Activated CD4-positive, CD25-positive, alpha-beta regulatory T cell (primary cell): ENCODE data around the gene NPIPA5.
"Not testable (repeated sequence)": the region's sequence is repeated elsewhere in the genome, so short reads cannot be mapped to it uniquely, and the experiment has no call there.

ENCODE experiments used
- DNase-seq, 4 experiments: peaks; one replicate each; lab custom pipeline; 2025; lab: John Stamatoyannopoulos, UW

The NPIPA5 gene

DNA sequence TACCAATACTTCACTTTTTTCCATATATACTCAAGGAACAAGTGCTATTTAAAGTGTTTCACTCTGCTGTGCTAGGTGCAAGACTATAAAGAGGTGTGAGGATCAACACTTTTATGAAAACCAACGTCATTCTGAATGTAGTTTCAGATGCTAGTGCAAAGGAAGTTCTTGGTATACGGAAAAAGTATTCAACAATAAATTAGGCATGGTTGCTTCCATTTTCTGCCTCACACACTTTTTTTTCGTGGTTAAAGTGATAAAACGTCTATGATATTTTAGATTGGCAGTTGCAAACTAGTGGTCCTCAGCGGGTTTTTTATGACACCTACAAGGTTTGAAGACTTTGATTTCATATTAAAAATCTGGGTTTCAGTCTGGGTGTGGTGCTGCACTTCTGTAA lies 11.8 kb upstream of the NPIPA5 start:
- not testable (repeated sequence) for DNase-seq

DNA sequence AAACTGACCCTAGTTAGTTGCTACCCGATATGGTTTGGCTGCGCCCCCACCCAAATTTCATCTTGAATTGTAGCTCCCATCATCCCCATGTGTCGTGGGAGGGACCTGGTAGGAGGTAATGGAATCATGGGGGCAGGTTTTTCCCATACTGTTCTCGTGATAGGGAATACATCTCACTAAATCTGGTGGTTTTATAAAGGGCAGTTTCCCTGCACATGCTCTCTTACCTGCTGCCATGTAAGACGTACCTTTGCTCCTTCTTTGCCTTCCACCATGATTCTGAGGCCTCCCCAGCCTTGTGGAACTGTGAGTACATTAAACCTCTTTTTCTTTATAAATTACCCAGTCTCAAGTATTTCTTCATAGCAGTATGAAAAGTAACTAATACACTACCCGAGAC lies 10.0 kb upstream of the NPIPA5 start:
- not testable (repeated sequence) for DNase-seq

DNA sequence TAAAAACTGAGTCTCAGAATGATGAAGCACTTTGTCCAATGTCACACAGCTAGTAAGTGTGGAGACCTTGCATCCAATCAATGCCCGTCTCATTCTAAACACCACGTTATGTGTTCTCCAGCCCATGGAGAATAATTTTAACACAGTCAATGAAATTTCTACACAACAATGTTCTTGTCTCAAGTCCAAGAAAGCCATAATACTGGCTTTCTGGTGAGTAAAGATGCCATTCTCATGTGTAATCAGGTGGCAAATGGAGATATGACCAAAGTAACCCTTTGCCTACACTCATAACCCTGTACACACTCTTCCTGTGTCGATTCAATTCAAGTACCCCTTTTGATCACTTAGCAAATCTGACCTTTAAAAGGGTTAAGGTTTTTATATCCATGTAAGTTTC lies 4.7 kb upstream of the NPIPA5 start:
- DNase-seq: not testable (repeated sequence)

DNA sequence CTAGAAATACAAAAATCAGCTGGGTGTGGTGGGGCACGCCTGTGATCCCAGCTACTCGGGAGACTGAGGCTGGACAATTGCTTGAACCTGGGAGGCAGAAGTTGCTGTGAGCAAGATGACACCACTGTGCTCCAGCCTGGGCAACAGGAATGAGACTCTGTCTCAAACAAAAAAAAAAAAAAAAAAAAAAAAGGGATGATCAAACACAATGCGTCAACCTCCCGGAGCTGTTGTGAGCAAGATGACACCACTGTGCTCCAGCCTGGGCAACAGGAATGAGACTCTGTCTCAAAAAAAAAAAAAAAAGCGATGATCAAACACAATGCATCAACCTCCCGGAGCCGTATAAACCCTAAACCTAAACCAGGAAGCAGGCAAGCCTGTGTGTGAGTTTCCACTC lies 20.6 kb downstream of the NPIPA5 start:
- DNase-seq: not testable (repeated sequence)

DNA sequence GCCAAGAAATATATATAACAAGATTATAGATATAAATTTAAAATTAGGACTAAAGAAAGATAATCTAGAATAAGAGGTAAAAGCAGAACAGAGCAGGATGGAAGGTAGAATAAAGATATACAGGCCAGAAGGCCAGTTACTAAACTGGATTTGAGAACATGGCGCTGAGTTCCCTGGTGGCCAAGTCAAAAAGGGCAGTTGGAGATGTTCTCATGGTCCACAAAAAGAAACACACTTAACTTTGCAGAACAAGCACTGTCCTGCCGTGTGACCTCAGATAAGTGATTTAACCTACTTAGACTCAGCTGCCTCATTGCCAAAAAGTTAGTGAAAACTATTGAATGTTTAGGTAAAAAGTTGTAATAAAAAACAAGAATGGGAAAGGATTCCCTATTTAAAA lies 23.2 kb downstream of the NPIPA5 start:
- DNase-seq: not testable (repeated sequence)

DNA sequence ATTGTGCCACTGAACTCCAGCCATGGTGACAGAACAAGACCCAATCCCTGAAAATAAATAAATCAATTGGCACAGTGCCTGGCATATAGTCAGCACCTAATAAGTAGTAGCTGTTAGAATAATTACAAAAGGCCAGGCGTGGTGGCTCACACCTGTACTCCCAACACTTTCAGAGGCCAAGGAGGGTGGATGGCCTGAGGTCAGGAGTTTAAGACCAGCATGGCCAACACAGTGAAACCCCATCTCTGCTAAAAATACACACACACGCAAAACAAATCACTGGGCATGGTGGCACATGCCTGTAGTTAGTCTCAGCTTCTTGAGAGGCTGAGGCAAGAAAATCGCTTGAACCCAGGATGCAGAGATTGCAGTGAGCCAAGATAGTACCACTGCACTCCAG lies 25.2 kb downstream of the NPIPA5 start:
- not testable (repeated sequence) for DNase-seq

DNA sequence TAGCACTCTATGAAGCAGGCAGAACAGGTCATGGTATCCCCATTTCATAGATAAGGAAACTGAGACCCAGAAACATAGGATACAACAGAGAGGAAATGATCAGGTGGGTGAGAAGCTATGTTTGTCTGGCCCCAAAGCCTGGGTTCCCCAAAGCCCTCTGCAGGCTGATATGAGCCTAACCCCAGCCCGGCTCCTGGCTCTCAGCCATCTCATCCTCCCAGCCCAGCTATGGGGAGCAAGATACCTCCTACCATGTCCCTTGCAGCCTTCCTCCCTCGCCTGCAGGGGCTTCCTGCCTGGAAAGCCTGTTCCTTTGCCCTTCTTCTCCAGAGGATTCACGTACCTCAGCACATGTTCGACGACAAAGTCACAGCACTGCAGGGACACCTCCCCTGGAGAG lies 26.3 kb downstream of the NPIPA5 start:
- not testable (repeated sequence) for DNase-seq

DNA sequence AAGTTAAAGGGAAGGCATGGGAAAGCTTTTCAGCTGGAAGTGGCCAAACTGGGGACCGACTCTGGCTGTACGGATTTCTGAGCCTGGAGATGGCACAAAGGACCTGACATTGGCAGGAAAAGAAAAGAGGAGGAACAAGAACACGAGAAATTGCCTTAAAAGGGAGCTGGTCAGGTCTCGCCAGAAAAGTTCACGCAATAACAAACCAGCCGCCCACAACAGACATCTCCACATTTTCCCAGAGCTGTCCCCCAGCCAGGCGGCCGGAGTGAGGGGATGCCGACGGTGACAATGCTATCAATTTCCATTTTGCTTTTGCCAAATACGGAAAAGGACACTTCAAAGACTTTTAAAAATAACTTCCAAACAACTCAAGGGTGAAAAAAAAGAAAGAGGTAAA lies 26.8 kb downstream of the NPIPA5 start:
- DNase-seq: not testable (repeated sequence)

DNA sequence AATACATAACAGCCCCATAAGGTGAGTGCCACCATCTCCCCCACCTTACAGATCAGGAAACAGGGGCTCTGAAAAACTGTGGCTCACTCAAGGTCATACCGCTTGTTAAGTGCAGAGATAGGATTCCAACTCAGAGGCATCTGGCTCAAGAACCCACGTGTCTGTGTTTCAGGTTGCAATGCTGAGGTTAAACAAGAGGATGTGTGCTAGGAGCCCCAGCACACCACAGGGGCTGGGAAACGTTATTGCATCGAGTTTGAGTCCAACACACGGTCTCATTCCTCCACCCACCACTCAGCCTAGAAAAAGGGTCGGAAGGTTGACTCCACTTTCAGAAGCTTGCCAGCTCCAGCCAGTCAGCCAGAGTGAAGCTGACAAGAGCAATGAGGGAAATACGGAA lies 29.4 kb downstream of the NPIPA5 start:
- DNase-seq: not testable (repeated sequence)

DNA sequence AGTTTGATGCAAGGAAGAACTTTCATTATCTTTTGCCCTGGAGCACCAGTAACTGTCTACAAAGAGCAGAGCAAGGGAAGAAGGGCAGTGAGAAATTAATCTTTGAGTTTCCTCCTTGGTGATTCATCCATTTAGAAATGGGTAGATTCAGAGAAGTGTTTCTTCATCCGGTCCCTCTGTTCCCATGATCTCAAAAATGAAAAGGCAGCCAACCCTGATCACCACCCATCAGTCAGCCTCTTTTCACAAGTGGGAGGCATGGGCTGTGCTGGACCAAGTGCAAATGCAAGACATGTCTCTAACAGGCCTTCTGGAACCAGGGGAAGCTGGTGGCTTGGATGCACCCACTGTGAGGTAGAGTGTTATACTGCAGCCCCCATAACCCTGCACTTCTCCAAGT lies 35.8 kb downstream of the NPIPA5 start:
- DNase-seq: not testable (repeated sequence)

DNA sequence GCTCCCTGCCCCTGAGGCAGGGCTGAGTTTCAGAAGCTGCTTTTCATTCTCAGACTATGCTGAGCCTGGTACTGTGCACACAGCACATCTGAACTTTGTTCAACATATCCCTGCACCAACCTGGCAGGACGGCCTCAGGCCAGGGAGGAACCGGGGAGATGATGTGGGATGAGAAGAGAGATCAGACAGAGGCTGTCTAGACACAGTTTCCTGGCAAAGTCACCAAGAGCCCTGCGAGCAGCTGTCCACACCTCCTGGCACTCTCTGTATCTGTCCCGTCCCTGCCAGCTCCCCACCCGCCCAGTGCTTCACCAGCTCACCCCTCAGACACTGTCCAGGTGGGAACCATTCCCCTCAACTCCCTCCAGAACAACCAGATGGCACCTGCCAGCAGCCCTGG lies 39.1 kb downstream of the NPIPA5 start:
- DNase-seq: not testable (repeated sequence)

DNA sequence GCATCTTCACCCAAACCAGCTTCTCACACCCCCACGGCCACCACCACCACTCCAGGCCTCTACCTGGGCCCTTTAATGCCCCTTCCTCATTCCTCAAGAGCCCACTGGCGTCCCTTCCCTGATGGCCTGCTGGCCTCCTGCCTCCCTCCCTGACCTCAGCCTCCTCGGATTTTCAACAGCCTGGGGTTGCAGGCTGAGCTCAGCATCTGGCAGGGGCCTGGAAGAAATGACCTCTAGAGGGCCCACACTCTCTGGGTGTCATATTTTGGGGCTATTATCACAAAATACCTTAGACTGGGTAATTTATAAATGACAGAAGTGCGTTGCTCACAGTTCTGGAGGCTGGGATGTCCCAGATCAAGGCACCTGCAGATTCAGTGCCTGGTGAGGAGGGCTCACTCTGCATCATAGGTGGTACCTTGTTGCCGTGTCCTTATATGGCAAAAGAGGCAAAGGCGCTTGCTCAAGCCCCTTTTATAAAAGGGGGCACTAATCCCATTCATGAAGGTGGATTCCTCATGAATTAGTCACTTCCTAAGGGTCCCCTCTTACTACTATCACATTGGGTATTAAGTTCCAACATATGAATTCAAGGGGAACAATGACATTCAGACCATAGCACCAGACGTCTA lies 40.0 kb downstream of the NPIPA5 start:
- DNase-seq: not testable (repeated sequence)

DNA sequence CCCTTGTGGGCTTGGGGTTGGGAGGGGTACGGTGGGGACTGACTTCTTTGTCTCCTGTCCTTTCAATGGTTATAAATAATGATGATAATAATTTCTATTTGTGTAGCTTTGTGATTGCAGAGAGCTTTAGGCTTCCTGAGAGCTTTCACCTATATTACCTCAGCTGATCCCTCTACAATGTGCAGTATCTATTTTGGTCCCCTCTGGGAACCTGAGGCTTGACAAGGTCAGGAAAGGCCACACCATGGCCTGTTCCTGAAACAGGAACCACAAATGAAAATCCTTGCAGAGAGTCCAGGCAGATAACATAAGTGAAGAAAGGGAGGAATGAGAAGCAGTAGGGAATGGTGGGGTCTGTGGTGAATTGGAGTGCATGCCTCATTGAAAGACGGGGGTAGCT lies 42.5 kb downstream of the NPIPA5 start:
- DNase-seq: not testable (repeated sequence)

DNA sequence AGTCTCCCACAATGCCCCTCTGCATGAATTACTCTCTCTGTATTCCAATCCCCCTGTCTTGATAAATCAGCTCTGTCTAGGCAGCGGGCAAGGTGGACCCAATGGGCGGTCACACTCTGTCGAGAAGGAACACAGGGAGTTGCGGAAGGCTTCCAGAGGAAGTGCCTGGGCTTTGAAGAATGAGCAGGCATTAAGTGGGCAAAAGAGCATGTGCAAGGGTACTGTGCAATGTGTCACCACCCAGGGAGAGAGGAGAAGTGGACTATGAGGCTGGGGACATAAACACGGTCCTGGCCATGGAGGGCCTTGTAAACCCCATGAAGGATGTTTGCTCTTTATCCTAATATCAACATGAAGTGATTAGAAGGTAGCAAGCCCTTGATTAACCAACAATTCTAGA lies 44.1 kb downstream of the NPIPA5 start:
- DNase-seq: not testable (repeated sequence)

DNA sequence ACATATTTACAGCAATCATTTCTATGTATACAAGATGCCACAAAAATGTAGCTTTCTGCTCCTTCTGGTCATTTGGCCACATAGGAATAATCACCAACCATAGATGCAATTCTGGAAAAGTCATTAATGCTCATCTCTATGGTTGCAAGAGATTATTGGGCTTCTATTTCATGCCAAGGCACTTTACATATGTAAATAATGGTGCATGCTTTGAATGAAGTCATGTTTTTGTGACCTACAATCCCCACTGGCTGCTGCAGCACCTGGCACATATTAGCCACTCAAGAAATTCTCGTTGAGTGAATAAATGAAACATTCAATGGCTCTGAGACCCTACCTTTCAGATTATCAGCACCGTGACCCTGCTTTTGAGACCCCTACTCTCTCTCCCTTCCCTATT lies 47.1 kb downstream of the NPIPA5 start:
- DNase-seq: not testable (repeated sequence)

DNA sequence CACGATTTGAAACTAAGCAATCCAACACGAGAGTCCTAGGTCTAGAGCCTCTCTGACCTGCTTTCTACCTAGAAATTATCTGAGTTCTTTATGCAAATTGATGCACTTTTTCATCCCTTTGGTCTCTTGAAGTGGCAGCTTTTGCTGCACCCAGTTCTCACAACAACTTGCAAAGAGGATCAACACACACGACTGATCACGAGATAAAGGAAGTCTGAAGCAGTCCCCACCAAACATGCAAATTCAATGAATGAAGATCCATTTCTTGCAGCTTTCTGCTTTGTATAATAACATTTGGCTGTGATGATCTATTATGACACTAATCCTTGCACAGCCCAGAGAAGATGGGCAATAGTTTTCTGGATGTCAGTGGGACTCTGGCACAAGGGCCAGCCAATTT lies 53.1 kb downstream of the NPIPA5 start:
- not testable (repeated sequence) for DNase-seq

DNA sequence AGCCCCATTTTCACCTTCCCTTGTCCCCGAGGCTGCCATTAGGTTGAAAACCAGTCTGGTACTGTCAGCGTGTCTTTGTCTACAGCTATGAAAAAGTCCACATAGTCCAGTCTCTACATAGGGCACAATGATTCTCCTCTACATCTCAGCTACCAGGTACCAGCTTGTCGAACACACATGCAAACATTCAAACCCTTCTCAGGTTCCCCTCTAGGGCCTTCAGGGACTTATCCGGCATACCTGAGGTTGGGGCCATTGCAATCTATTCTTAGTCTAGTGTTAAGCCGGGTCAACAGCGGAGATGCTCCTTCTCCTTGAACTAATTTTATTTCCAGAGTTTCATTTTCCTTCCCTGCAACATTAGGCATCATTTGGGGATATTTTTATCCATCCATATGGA lies 54.7 kb downstream of the NPIPA5 start:
- not testable (repeated sequence) for DNase-seq

DNA sequence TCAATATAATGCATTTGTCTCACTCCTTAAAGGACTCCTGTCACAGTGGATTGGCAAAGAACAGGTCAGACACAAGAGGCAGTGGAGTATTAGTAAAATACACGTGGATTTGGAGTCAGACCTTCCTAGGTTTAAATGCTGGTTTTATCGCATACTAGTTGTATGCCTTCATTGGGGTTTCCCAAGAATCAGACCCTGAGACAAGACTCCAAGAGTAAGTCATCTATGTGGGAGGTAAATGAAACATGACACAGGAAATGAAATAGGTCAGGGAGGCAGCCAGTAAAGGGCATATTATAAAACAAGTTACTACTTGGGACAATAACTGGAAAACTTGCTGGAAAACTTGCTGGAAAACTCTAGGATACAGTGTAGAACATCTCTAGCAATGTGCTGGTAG lies 56.9 kb downstream of the NPIPA5 start:
- DNase-seq: not testable (repeated sequence)

DNA sequence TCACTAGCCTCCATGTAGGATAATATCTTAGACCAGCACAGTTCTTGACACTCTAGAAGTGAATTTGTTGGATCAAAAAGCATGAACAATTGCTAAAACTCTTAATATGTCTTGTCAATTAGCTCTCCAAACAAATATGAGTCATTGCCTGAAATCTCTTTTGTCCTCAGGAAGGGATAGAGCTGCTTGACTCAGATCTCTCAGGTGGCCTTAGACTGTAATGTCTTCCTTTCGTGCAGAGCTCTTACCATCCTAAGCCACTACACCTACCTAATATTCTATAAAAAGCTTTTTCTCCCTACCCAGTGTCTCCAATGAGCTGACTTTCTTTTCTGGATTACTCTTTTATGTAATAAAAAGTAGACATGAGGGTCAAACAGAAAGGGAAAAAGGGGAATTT lies 63.5 kb downstream of the NPIPA5 start:
- not testable (repeated sequence) for DNase-seq
